ENCODE measurements around the gene PHACTR4.

DNA sequence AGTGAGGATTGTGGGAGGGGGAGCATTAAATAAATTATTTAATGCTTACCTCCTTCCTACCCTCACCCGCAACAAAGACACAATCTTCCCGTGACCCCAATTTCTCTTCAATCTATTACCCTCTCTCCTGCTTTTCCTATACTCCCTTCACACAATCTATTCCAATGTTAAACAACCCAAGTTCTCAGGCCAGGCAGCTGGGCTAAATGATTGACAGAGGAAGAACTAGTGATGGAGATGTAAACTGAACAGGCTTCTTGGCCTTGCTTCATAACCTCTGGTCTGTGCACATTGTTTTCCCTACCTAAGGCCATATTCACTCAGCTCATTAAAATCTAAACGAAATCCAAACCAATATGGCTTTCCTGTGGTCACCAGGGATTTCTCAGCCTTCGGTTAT lies 132.4 kb downstream of the PHACTR4 start:
- TF ChIP-seq, protein P1, sequence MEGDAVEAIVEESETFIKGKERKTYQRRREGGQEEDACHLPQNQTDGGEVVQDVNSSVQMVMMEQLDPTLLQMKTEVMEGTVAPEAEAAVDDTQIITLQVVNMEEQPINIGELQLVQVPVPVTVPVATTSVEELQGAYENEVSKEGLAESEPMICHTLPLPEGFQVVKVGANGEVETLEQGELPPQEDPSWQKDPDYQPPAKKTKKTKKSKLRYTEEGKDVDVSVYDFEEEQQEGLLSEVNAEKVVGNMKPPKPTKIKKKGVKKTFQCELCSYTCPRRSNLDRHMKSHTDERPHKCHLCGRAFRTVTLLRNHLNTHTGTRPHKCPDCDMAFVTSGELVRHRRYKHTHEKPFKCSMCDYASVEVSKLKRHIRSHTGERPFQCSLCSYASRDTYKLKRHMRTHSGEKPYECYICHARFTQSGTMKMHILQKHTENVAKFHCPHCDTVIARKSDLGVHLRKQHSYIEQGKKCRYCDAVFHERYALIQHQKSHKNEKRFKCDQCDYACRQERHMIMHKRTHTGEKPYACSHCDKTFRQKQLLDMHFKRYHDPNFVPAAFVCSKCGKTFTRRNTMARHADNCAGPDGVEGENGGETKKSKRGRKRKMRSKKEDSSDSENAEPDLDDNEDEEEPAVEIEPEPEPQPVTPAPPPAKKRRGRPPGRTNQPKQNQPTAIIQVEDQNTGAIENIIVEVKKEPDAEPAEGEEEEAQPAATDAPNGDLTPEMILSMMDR (IDR thresholded peaks at IDR 0.05): no peak
- no peak for TF ChIP-seq POLR2A (IDR thresholded peaks at IDR 0.05)
